GM18526 (cell line): Measurements from ENCODE around the gene FOSB.

ENCODE experiments used
- POLR2A ChIP-seq: IDR thresholded peaks from 3 replicates; pipeline ENCODE4 v1.6.1; 2011; ENCODE audit not compliant: insufficient read length; ENCODE audit errors: extremely low read depth

The FOSB gene

GRCh38 chr19:45488708-45489107 lies 20.9 kb downstream of the FOSB start:
- TF ChIP-seq POLR2A = no peak

- no peak for TF ChIP-seq POLR2A
Observed at GRCh38 chr19:45489216-45489855, 21.5 kb downstream of the FOSB start.

GRCh38 chr19:45492137-45492626 lies 24.4 kb downstream of the FOSB start:
- TF ChIP-seq POLR2A = no peak

GRCh38 chr19:45492627-45493470 lies 25.1 kb downstream of the FOSB start:
- peak; percentile 9 for TF ChIP-seq POLR2A

GRCh38 chr19:45494261-45494916 lies 26.6 kb downstream of the FOSB start:
- TF ChIP-seq POLR2A = no peak

GRCh38 chr19:45495178-45495577 lies 27.4 kb downstream of the FOSB start:
- TF ChIP-seq POLR2A = no peak

- TF ChIP-seq POLR2A = no peak
Observed at GRCh38 chr19:45496349-45496953, 28.7 kb downstream of the FOSB start.

GRCh38 chr19:45497791-45498190 lies 30.0 kb downstream of the FOSB start:
- TF ChIP-seq POLR2A = no peak

GRCh38 chr19:45498411-45499195 lies 30.8 kb downstream of the FOSB start, which contains the start of gene PPM1N:
Gene PPM1N, plus strand, starts transcription at chr19:45498443. Its CDS starts 30 bp downstream, at chr19:45498473.
- TF ChIP-seq POLR2A = no peak

- TF ChIP-seq POLR2A = no peak
Observed at GRCh38 chr19:45499196-45500180, 31.7 kb downstream of the FOSB start.

- no peak for TF ChIP-seq POLR2A
Observed at GRCh38 chr19:45500918-45501729, 33.3 kb downstream of the FOSB start.

GRCh38 chr19:45501730-45502014 lies 33.9 kb downstream of the FOSB start:
- no peak for TF ChIP-seq POLR2A

- TF ChIP-seq POLR2A = no peak
Observed at GRCh38 chr19:45502111-45502510, 34.3 kb downstream of the FOSB start.
